ENCODE results near the gene ROBO2.

Gene ROBO2

GRCh38 chr3:77150759-77151158 is 110.9 kb downstream of the ROBO2 start:
- H3K4me3 ChIP-seq (ENCODE audit: low read length) = no peak overlapping the region
- no peak for TF ChIP-seq CTCF (IDR thresholded peaks at IDR 0.05; ENCODE audit: insufficient read depth, low read depth, low read length, missing control alignments)
- no peak for DNase-seq (ENCODE audit: low read depth)

- TF ChIP-seq CTCF (IDR thresholded peaks at IDR 0.05; ENCODE audit: insufficient read depth, low read depth, low read length, missing control alignments) = peak; percentile 39
- peak; percentile 15 for DNase-seq (ENCODE audit: low read depth)
- no peak overlapping the region for H3K4me3 ChIP-seq (ENCODE audit: low read length)
Observed at GRCh38 chr3:77158730-77159581, 119.1 kb downstream of the ROBO2 start.

- DNase-seq (ENCODE audit: low read depth) = no peak
- H3K4me3 ChIP-seq (ENCODE audit: low read length) = no peak overlapping the region
- TF ChIP-seq CTCF (IDR thresholded peaks at IDR 0.05; ENCODE audit: insufficient read depth, low read depth, low read length, missing control alignments) = no peak
Observed at GRCh38 chr3:77160931-77161497, 121.1 kb downstream of the ROBO2 start.

- no peak overlapping the region for H3K4me3 ChIP-seq (ENCODE audit: low read length)
Observed at GRCh38 chr3:77169823-77170222, 129.9 kb downstream of the ROBO2 start.

GRCh38 chr3:77171026-77171425 is 131.1 kb downstream of the ROBO2 start:
- TF ChIP-seq CTCF (IDR thresholded peaks at IDR 0.05; ENCODE audit: insufficient read depth, low read depth, low read length, missing control alignments) = no peak
- DNase-seq (ENCODE audit: low read depth) = no peak
- H3K4me3 ChIP-seq (ENCODE audit: low read length) = no peak overlapping the region

More at GRCh38 chr3:77169823-77170222, 129.9 kb downstream of the ROBO2 start:
- no peak for TF ChIP-seq CTCF (IDR thresholded peaks at IDR 0.05; ENCODE audit: insufficient read depth, low read depth, low read length, missing control alignments)
- DNase-seq (ENCODE audit: low read depth) = no peak

GRCh38 chr3:77179762-77180161 is 139.9 kb downstream of the ROBO2 start:
- no peak overlapping the region for H3K4me3 ChIP-seq (ENCODE audit: low read length)
- TF ChIP-seq CTCF (IDR thresholded peaks at IDR 0.05; ENCODE audit: insufficient read depth, low read depth, low read length, missing control alignments) = no peak
- DNase-seq (ENCODE audit: low read depth) = no peak
